ENCODE results near the gene ANO10. TPM values are rescaled to one million over a fixed set of nuclear protein-coding genes. Genes with fewer than 3 reads are reported as not detected.
"Not testable (repeated sequence)": the region's sequence is repeated elsewhere in the genome, so short reads cannot be mapped to it uniquely, and the experiment has no call there.

ANO10 gene
- total and polyA plus RNA-seq, 2 donors (not counting 1 experiment from before 2014, with no cell fraction given): 1.9 to 10.6 TPM

GRCh38 chr3:43491807-43492206, 130.0 kb downstream of the ANO10 start:
- H3K9me3 ChIP-seq (ENCODE audit: control extremely low read depth in 1 of 3, control insufficient read depth in 2 of 3, insufficient read depth in 1 of 3, low read length in 2 of 3); POLR2A ChIA-PET; H3K27me3 ChIP-seq (replicated peaks in 1 of 4; ENCODE audit: control extremely low read depth in 1 of 4, control insufficient read depth in 3 of 4, insufficient read depth in 4 of 4, low read length in 3 of 4); H3K79me2 ChIP-seq (ENCODE audit: control insufficient read depth, insufficient read depth, low read length); H3K36me3 ChIP-seq (replicated peaks in 1 of 2; ENCODE audit: control extremely low read depth in 1 of 2, control insufficient read depth in 1 of 2, extremely low read depth in 1 of 2, insufficient read depth in 2 of 2, low read length in 1 of 2); H3K4me2 ChIP-seq (replicated peaks; ENCODE audit: low read depth, low read length, poor library complexity, severe bottlenecking); H3K27me3 Mint-ChIP-seq; H3K9ac ChIP-seq (ENCODE audit: low read length); intact Hi-C loops (cut with micrococcal nuclease); H4K20me1 ChIP-seq (ENCODE audit: control insufficient read depth, insufficient read depth, low read length, poor library complexity, severe bottlenecking); H3K27ac Mint-ChIP-seq; H2AFZ ChIP-seq (ENCODE audit: insufficient read depth, low read depth, low read length, poor library complexity, severe bottlenecking); H3K9me3 Mint-ChIP-seq (ENCODE audit: insufficient read depth); ATAC-seq (ENCODE audit: low read depth); H3K4me3 Mint-ChIP-seq; H3K4me1 ChIP-seq (ENCODE audit: control insufficient read depth in 2 of 2, insufficient read depth in 2 of 2, low read length in 2 of 2); H3K4me3 ChIP-seq (ENCODE audit: control extremely low read depth in 1 of 5, extremely low read depth in 1 of 5, insufficient read depth in 1 of 5, low read depth in 2 of 5, low read length in 4 of 5); H3K27ac ChIP-seq (ENCODE audit: low read length in 2 of 2); H3K4me1 Mint-ChIP-seq; DNase-seq: not testable (repeated sequence)
- no CpG with 5 or more reads among the region's 3 CpGs for WGBS (ENCODE audit: insufficient coverage)
- CTCF ChIA-PET: interaction anchor here (0.6 kb wide), 1 partner anchor 10 kb away, joined by 3 read pairs; no protein-coding TSS in a partner anchor

- H3K9me3 Mint-ChIP-seq (ENCODE audit: insufficient read depth): no peaks in the 10 kb centered on the region
- no peak overlapping the region for H3K4me3 Mint-ChIP-seq
- Histone ChIP-seq H3K9ac (ENCODE audit: low read length) (no peak overlapping the region), H3K27me3 (replicated peaks in 1 of 4; ENCODE audit: control extremely low read depth in 1 of 4, control insufficient read depth in 3 of 4, insufficient read depth in 4 of 4, low read length in 3 of 4) (no peaks in the 10 kb centered on the region), H3K9me3 (ENCODE audit: control extremely low read depth in 1 of 3, control insufficient read depth in 2 of 3, insufficient read depth in 1 of 3, low read length in 2 of 3) (peaks cover 0 to 1% (median 0%) of the 10 kb centered on the region in 3 donors), H3K36me3 (replicated peaks in 1 of 2; ENCODE audit: control extremely low read depth in 1 of 2, control insufficient read depth in 1 of 2, extremely low read depth in 1 of 2, insufficient read depth in 2 of 2, low read length in 1 of 2) (no peaks in the 10 kb centered on the region), H3K4me2 (replicated peaks; ENCODE audit: low read depth, low read length, poor library complexity, severe bottlenecking) (no peak overlapping the region), H3K4me3 (ENCODE audit: control extremely low read depth in 1 of 5, extremely low read depth in 1 of 5, insufficient read depth in 1 of 5, low read depth in 2 of 5, low read length in 4 of 5) (no peak overlapping the region), H3K4me1 (ENCODE audit: control insufficient read depth in 2 of 2, insufficient read depth in 2 of 2, low read length in 2 of 2) (no peaks in the 10 kb centered on the region), H2AFZ (ENCODE audit: insufficient read depth, low read depth, low read length, poor library complexity, severe bottlenecking) (no peak overlapping the region), H3K79me2 (ENCODE audit: control insufficient read depth, insufficient read depth, low read length) (no peaks in the 10 kb centered on the region), H4K20me1 (ENCODE audit: control insufficient read depth, insufficient read depth, low read length, poor library complexity, severe bottlenecking) (no peaks in the 10 kb centered on the region), H3K27ac (ENCODE audit: low read length in 2 of 2) (no peak overlapping the region)
- no peak overlapping the region for H3K27ac Mint-ChIP-seq
- intact Hi-C loops (cut with micrococcal nuclease): no loop called here
- no peaks in the 10 kb centered on the region for H3K4me1 Mint-ChIP-seq
- no peak for ATAC-seq (ENCODE audit: low read depth)
- TF ChIP-seq EZH2 (IDR thresholded peaks at IDR 0.05; ENCODE audit: borderline replicate concordance, insufficient read depth, low read depth, low read length, poor library complexity, severe bottlenecking): no peak
- TF ChIP-seq CTCF (IDR thresholded peaks at IDR 0.05): no peak
- ChIA-PET CTCF (no interaction called here), POLR2A (no interaction called here)
- H3K27me3 Mint-ChIP-seq: peaks cover 5% of the 10 kb centered on the region
- no peak for DNase-seq
- WGBS (ENCODE audit: insufficient coverage): 84% methylated on average over 3 of the region's 7 CpGs
Measured at GRCh38 chr3:43490640-43491185, 131.1 kb downstream of the ANO10 start.

Measured in B cell (primary cell).